ENCODE results near the gene GRID1. TPM values are rescaled to one million over a fixed set of nuclear protein-coding genes. Genes with fewer than 3 reads are reported as not detected.

The GRID1 gene
- polyA plus RNA-seq, 1 of the 3 experiments (the other 2 are of a cell fraction) = 0.13 TPM

DNA sequence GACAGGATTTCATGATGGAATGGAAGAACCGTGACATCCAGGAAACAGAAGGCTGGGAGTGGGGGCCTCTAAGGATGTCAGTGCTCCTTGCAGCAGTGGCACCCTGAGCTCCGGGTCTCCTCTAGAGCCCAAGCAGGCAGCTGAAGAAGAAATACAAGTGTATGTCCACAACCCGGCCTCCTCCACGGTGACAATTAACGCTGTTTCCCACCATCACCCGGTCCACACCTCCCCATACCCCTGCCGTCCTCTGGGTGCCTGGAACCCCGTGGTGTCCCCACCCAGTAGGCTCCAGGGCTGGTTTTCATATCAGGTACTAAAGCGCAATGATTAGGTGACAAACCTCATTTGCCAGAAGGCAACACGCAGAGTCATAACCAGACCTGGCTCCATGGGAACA is 30.3 kb downstream of the GRID1 start:
- Histone ChIP-seq H3K79me2 (ENCODE audit: insufficient read depth) (no peaks in the 10 kb centered on the region), H3K27ac (ENCODE audit: low read depth in 2 of 2, low read length in 1 of 2) (no peak overlapping the region), H2AFZ (ENCODE audit: low read depth) (no peak overlapping the region), H3K36me3 (replicated peaks in 1 of 2; ENCODE audit: control insufficient read depth in 1 of 2, insufficient read depth in 2 of 2, low read length in 1 of 2) (no peaks in the 10 kb centered on the region), H3F3A (replicated peaks; ENCODE audit: insufficient read depth) (no peaks in the 10 kb centered on the region), H3K27me3 (ENCODE audit: insufficient read depth) (no peaks in the 10 kb centered on the region), H4K20me1 (ENCODE audit: insufficient read depth) (no peaks in the 10 kb centered on the region), H3K4me2 (no peak overlapping the region), H3K9me2 (no peaks in the 10 kb centered on the region), H3K9ac (no peak overlapping the region), H3K9me3 (no peaks in the 10 kb centered on the region), H3K4me1 (ENCODE audit: control insufficient read depth in 1 of 2, insufficient read depth in 2 of 2, low read depth in 1 of 2, low read length in 1 of 2) (peaks cover 0 to 21% of the 10 kb centered on the region in 2 experiments; a peak in 1 of 4 replicates), H3K4me3 (ENCODE audit: low read depth in 2 of 2, low read length in 1 of 2) (no peak overlapping the region)
- TF ChIP-seq, protein P1, sequence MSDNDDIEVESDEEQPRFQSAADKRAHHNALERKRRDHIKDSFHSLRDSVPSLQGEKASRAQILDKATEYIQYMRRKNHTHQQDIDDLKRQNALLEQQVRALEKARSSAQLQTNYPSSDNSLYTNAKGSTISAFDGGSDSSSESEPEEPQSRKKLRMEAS (IDR thresholded peaks at IDR 0.05; ENCODE audit: low read depth) = no peak
- TF ChIP-seq GATA2 (CRISPR knock-in tag; IDR thresholded peaks at IDR 0.05) (no peak), NRF1 (IDR thresholded peaks at IDR 0.05; ENCODE audit: low read depth, low read length) (no peak), RXRA (IDR thresholded peaks at IDR 0.05; ENCODE audit: borderline replicate concordance, low read depth) (no peak), TEAD4 (IDR thresholded peaks at IDR 0.05; ENCODE audit: borderline replicate concordance, insufficient read depth) (no peak), SMC3 (IDR thresholded peaks at IDR 0.05; ENCODE audit: low read depth, low read length) (no peak), NFIC (IDR thresholded peaks at IDR 0.05; ENCODE audit: borderline replicate concordance) (no peak), EZH2phosphoT487 (IDR thresholded peaks at IDR 0.05; ENCODE audit: borderline replicate concordance, low read depth) (no peak), CHD2 (IDR thresholded peaks at IDR 0.05; ENCODE audit: low read length, partially characterized antibody) (no peak), FOSL2 (IDR thresholded peaks at IDR 0.05; ENCODE audit: borderline replicate concordance, low read depth) (no peak)
- TF ChIP-seq, protein P2, sequence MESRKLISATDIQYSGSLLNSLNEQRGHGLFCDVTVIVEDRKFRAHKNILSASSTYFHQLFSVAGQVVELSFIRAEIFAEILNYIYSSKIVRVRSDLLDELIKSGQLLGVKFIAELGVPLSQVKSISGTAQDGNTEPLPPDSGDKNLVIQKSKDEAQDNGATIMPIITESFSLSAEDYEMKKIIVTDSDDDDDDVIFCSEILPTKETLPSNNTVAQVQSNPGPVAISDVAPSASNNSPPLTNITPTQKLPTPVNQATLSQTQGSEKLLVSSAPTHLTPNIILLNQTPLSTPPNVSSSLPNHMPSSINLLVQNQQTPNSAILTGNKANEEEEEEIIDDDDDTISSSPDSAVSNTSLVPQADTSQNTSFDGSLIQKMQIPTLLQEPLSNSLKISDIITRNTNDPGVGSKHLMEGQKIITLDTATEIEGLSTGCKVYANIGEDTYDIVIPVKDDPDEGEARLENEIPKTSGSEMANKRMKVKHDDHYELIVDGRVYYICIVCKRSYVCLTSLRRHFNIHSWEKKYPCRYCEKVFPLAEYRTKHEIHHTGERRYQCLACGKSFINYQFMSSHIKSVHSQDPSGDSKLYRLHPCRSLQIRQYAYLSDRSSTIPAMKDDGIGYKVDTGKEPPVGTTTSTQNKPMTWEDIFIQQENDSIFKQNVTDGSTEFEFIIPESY (IDR thresholded peaks at IDR 0.05; ENCODE audit: borderline replicate concordance, low read depth) = no peak
- TF ChIP-seq, protein P3, sequence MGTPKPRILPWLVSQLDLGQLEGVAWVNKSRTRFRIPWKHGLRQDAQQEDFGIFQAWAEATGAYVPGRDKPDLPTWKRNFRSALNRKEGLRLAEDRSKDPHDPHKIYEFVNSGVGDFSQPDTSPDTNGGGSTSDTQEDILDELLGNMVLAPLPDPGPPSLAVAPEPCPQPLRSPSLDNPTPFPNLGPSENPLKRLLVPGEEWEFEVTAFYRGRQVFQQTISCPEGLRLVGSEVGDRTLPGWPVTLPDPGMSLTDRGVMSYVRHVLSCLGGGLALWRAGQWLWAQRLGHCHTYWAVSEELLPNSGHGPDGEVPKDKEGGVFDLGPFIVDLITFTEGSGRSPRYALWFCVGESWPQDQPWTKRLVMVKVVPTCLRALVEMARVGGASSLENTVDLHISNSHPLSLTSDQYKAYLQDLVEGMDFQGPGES (IDR thresholded peaks at IDR 0.05; ENCODE audit: low read depth, low read length) = no peak
- TF ChIP-seq, protein P4, sequence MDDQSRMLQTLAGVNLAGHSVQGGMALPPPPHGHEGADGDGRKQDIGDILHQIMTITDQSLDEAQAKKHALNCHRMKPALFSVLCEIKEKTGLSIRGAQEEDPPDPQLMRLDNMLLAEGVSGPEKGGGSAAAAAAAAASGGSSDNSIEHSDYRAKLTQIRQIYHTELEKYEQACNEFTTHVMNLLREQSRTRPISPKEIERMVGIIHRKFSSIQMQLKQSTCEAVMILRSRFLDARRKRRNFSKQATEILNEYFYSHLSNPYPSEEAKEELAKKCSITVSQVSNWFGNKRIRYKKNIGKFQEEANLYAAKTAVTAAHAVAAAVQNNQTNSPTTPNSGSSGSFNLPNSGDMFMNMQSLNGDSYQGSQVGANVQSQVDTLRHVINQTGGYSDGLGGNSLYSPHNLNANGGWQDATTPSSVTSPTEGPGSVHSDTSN (IDR thresholded peaks at IDR 0.05) = no peak
- TF ChIP-seq, protein P5, sequence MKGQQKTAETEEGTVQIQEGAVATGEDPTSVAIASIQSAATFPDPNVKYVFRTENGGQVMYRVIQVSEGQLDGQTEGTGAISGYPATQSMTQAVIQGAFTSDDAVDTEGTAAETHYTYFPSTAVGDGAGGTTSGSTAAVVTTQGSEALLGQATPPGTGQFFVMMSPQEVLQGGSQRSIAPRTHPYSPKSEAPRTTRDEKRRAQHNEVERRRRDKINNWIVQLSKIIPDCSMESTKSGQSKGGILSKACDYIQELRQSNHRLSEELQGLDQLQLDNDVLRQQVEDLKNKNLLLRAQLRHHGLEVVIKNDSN (IDR thresholded peaks at IDR 0.05; ENCODE audit: borderline replicate concordance, low read depth) = no peak
- WGBS (ENCODE audit: low lambda C conversion rate) = 48% methylated on average over 6 of the region's 10 CpGs
- CTCF ChIA-PET = no interaction called here
- no peak for DNase-seq
- POLR2A ChIA-PET = no interaction called here
